Right ventricle myocardium superior (tissue), 1 donor: ENCODE data around the gene F2. TPM values are rescaled to one million over a fixed set of nuclear protein-coding genes. Genes with fewer than 3 reads are reported as not detected.

ENCODE experiments used
- ATAC-seq: fragments of 200-7000 bp; cut with Tn5 transposase; one replicate; pipeline ENCODE4 v1.9.1; 2020; ENCODE audit warnings: mild to moderate bottlenecking; ENCODE audit not compliant: poor library complexity
- DNase-seq: peaks from one replicate; pipeline ENCODE4 v3.0.0-alpha.2; 2020
- intact Hi-C: fragments of 100-400 bp; cut with DNase I; formaldehyde crosslinking; loops from one replicate; pipeline ENCODE4 v1.11.2; 2022
- total RNA-seq: library from RNA; stranded (reverse); fragmentation: NEBNext Ultra II Directional; extraction: Animal tissue kit (Norgen Biotek cat#: 25700); gene quantifications from one replicate; pipeline ENCODE4 v1.2.1, GENCODE V29; 2021
- donor health status: DM: no; HTN: yes; CAD: no; lungs with severe emphysema.

Gene F2
- total RNA-seq, 1 donor from 2014 or later, result 0.11 TPM

- intact Hi-C loops, result no loop called here
- ATAC-seq, result no peak
- no peak for DNase-seq
These were observed 10.4 kb downstream of the F2 start for GRCh38 chr11:46729110-46730027.

DNA sequence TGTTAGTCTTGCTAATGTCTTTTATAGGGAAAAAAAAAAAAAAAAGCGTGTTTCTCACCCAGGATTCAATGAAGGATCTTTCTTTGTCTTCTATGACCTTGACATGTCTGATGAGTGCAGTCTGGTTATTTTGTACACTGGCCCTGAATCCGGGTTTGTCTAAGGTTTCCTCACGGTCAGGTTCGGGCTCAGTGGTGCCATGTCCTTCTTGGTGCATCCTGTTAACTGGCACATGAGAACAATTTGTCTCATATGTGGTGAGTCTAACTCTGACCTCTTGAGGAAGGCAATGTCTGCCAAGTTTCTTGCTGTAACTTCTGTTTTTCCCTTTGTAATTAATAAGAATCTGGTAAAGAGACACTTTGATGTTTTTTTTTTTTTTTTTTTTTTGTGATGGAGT lies 12.5 kb downstream of the F2 start:
- no peak for DNase-seq
- intact Hi-C loops, result no loop called here
- ATAC-seq, result no peak

- ATAC-seq (no peak), DNase-seq (no peak)
- intact Hi-C loops, result no loop called here
These were observed 14.2 kb downstream of the F2 start for GRCh38 chr11:46733234-46733633.

DNA sequence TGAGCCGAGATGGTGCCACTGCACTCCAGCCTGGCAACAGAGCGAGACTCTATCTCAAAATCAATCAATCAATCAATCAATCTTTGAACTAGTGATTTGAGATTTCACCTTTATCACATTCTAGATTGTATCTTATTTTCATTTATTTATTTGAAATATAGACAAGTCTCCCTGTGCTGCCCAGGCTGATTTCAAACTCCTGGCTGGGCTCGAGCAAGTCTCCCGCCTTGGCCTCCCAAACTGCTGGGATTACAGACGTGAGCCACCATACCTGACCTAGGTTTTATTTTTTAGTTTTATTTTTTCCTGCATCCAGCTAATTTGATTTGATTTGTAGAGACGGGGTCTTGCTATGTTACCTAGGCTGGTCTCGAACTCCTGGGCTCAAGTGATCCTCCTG lies 17.1 kb downstream of the F2 start:
- DNase-seq, result no peak
- ATAC-seq, result no peak
- intact Hi-C loops, result no loop called here

DNA sequence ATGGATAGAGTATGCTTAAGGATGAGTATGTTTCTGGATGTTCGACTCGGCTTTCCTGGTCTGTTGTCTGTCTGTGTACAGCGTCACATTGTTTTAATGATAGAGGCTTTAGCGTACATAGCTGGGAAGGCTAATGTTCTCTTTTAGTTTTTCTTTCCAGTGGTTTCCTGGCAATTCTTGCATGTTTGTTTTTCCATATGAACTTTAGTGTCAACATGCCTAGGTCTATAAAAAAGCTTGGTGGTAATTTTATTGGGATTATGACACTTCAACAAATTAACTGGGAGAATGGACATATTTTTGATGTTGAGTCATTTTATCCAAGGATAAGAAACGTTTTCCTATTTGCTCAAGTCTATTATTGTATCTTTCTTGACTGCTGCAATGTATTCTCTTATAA lies 17.6 kb downstream of the F2 start:
- intact Hi-C loops, result no loop called here
- DNase-seq, result no peak
- ATAC-seq, result no peak

GRCh38 chr11:46737699-46738098 lies 18.7 kb downstream of the F2 start:
- no peak for ATAC-seq
- intact Hi-C loops, result no loop called here
- no peak for DNase-seq

GRCh38 chr11:46738887-46739286 lies 19.9 kb downstream of the F2 start:
- intact Hi-C loops, result no loop called here
- DNase-seq (no peak), ATAC-seq (no peak)

DNA sequence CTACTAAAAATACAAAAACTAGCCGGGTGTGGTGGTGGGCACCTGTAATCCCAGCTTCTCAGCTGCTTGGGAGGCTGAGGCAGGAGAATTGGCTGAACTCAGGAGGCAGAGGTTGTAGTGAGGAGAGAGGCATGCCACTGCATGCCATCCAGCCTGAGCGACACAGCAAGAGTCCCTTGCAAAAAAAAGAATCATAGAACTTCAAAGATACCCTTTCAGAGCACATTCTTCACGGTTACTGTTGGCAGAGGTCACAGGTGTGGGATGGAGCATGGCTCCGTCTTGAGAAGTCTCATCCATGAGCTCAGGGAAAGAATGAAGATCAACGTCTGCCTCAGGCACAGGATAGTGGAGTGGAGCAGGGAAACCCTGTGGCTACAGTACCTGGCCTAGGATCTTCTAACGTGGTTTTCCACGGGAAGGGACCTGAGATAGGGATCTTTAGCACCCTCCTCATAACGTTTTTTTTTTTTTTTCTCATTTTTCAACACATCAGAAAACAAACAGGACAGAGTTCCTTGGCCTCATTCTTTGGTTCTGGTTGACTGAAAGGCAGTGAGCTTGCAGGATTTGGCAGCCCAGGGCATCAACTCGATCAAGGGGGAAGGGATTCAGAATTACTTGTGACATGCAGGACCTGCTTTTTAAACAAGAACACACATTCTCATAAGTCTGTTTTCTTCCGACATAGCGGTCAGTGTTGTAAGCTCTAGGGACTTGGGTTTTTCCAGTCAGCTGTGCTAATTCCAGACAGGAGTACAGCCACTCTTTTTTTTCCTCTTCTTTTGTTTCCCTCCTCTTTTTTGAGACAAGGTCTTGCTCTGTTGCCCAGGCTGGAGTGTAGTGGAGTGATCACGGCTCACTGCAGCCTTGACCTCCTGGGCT lies 22.8 kb downstream of the F2 start:
- DNase-seq (no peak), ATAC-seq (no peak)
- intact Hi-C loops, result no loop called here

- DNase-seq (no peak), ATAC-seq (no peak)
- intact Hi-C loops, result no loop called here
These were observed 24.0 kb downstream of the F2 start for GRCh38 chr11:46743043-46743442.

DNA sequence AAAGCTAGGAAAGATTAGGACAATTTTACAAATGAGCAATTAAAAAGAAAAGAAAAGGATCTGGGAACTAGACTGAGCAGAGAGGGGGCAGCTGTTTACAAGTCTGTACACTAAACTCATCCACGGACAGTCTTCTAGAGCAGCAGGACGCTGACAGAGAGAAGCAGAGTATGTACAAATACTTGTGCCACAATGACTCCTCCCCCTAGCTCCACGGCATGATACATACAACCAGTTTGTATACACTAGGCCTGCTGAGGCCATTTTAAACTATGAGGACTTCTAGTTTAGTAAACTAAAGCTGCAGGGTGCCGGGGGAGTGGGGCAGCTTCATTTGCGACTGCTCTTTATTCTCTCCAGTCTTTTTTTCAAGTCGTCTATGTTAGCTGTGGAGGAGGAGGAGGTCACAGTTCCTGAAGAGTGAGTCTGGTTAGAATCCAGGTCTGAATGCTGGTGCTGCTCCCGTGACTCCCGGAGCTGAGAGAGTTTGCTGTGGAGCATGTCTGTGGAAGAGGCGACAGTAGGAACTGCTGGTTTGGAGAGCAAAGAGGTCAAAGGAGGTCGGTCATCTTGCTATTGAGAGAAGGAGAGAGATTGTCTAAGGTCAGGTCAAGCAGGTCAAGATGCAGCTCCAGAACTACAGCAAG lies 24.8 kb downstream of the F2 start:
- intact Hi-C loops, result no loop called here
- no peak for ATAC-seq
- no peak for DNase-seq

- DNase-seq (no peak), ATAC-seq (no peak)
- intact Hi-C loops, result no loop called here
These were observed 26.3 kb downstream of the F2 start for GRCh38 chr11:46745328-46745727.

DNA sequence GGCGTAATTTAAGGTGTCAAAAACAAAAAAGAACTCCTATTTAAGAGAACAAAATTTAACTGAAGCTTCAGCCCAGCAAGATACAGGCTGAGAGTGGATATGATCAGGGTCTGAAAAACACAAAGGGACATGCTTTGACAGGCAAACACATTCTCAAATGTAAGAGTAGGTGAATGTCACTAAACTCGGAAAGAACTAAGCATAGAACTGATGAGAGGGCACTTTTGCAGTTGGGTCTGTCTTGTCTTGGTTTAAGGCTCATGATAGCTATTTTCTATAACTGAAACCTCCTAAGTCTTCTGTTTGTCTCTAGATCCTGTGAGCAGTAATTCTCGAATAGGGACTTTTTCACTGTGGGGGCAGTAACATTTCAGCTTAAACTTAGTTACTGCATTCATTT lies 27.0 kb downstream of the F2 start:
- DNase-seq (no peak), ATAC-seq (no peak)
- intact Hi-C loops, result no loop called here

DNA sequence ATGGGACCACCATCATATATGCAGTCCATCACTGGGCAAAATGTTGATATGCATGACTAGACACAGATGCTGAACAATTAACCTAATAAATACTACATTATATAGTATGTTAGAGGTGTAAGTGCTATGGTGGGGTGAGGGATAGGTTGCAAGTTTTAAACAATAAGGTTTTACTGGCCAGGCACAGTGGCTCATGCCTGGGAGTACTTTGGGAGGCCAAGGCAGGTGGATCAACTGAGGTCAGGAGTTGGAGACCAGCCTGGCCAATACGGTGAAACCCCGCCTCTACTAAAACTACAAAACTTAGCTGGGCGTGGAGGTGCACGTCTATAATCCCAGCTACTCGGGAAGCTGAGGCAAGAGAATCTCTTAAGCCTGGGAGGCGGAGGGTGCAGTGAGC lies 28.1 kb downstream of the F2 start:
- ATAC-seq, result no peak
- DNase-seq, result no peak
- intact Hi-C loops, result no loop called here

GRCh38 chr11:46755962-46756361 lies 36.9 kb downstream of the F2 start:
- intact Hi-C loops, result no loop called here
- ATAC-seq (no peak), DNase-seq (no peak)

- intact Hi-C loops, result no loop called here
- ATAC-seq (no peak), DNase-seq (no peak)
These were observed 40.2 kb downstream of the F2 start for GRCh38 chr11:46759196-46759595.

- DNase-seq, result no peak
- ATAC-seq, result no peak
These were observed 41.6 kb downstream of the F2 start for GRCh38 chr11:46760429-46761128.

DNA sequence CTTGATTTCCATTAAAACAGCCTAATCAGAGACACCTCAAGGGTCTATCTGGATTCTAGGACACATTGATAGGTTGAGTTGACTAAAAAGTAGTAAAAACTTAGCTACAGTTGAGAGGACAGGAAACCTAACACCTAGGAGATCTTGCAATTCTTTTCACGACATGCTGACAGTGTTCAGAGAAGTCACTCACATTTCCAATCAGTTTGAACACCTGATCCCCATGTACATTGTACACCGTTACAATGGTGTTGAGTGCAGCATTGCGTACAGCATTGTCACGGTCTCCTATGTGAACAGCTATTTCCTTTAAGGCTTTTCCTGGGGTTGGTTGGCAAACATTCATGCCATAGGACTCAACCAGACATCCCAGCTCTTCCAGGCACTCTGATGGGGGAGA lies 42.8 kb downstream of the F2 start:
- no peak for DNase-seq
- ATAC-seq, result no peak
- intact Hi-C loops, result no loop called here

More at GRCh38 chr11:46760429-46761128, 41.6 kb downstream of the F2 start:
- intact Hi-C loops, result no loop called here

DNA sequence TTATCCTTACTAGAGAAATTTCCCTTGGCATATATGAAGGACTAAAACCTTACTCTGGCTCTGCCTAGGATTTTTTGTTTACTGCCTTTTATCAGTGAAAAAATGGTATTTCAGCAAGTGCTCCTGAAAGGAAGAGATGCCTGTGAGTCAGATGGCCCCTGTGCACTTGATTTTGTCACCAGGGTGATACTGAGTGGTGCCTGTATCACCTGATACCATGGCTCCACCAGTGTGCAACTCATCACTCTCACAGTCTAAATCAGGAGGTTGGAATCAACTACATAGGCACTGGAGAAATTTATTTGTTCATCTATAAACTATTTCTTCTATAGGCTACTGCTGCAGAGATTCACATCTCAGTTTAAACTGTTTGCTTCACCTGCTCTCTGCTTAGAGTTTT lies 43.2 kb downstream of the F2 start:
- ATAC-seq (no peak), DNase-seq (no peak)
- intact Hi-C loops, result no loop called here

DNA sequence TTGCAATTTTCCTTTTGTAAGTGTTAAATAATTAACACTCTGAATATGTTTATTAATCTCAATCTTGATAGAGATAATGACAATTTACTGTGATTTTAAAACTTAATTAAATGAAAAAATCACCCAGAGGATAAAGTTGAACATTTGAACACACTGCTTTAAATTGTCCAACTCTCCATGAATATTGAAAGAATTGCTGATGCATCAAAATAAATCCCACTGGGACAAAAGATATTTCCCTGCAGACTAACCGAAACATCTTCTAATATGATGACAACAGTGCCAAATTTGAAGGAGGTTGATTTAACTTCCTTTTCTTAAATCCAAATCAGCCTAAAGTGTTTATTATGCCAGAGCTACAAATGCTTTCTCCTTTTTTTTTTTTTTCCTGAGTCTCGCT lies 47.6 kb downstream of the F2 start:
- ATAC-seq (no peak), DNase-seq (no peak)
- intact Hi-C loops, result no loop called here
